ENCODE measurements around the gene RBMS3.
"Not testable (repeated sequence)": the region's sequence is repeated elsewhere in the genome, so short reads cannot be mapped to it uniquely, and the experiment has no call there.

RBMS3 gene

GRCh38 chr3:29493109-29493508 is 212.2 kb downstream of the RBMS3 start:
- DNase-seq = no peak

GRCh38 chr3:29494305-29495036 is 213.6 kb downstream of the RBMS3 start:
- no peak for DNase-seq

- DNase-seq = no peak
These were observed 216.4 kb downstream of the RBMS3 start for GRCh38 chr3:29497282-29497681.

- DNase-seq = no peak
These were observed 221.9 kb downstream of the RBMS3 start for GRCh38 chr3:29502771-29503170.

DNA sequence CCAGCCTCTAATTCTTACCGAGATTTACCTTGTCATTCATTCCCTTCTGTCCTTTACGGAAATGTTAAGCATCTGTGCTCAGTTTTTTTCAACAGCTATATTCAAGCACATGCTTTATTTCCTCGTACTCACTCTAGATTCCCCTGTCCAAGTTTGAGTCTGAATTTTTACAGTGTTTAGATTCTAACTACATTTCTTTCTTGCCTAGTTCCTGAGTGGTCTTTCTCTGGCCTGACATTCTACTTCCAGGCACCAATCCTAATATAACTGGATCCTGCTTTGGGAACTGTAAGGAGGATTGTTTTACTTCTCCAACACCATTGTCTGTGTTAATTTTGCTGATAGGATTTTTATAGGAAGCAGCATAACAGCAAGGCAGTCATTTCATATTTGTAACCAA is 222.4 kb downstream of the RBMS3 start:
- DNase-seq = no peak

GRCh38 chr3:29503958-29504357 is 223.1 kb downstream of the RBMS3 start:
- no peak for DNase-seq

GRCh38 chr3:29506502-29506901 is 225.6 kb downstream of the RBMS3 start:
- no peak for DNase-seq

GRCh38 chr3:29511701-29512100 is 230.8 kb downstream of the RBMS3 start:
- no peak for DNase-seq

- no peak for DNase-seq
These were observed 231.8 kb downstream of the RBMS3 start for GRCh38 chr3:29512641-29513040.

GRCh38 chr3:29513236-29513635 is 232.4 kb downstream of the RBMS3 start:
- no peak for DNase-seq

GRCh38 chr3:29514170-29514569 is 233.3 kb downstream of the RBMS3 start:
- no peak for DNase-seq

GRCh38 chr3:29514912-29515311 is 234.0 kb downstream of the RBMS3 start:
- no peak for DNase-seq

GRCh38 chr3:29515451-29515850 is 234.6 kb downstream of the RBMS3 start:
- DNase-seq = no peak

DNA sequence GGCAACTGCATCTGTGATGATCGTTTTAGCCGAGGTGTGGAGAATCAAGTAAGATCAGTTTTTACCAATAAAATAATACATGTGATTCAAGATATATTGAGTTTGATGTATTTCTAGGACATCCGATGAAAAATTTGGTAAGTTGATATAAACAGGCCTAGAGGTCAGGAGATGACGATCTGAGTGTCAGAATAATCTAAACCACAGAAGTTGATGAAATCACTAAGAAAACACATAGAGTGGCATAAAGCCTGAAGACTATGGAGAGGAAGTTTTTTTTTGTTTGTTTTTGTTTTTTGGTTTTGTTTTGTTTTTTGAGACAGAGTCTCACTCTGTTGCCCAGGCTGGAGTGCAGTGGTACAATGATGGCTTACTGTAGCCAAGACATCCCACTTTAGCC is 235.3 kb downstream of the RBMS3 start:
- DNase-seq = no peak

- DNase-seq = no peak
These were observed 239.9 kb downstream of the RBMS3 start for GRCh38 chr3:29520764-29521163.

DNA sequence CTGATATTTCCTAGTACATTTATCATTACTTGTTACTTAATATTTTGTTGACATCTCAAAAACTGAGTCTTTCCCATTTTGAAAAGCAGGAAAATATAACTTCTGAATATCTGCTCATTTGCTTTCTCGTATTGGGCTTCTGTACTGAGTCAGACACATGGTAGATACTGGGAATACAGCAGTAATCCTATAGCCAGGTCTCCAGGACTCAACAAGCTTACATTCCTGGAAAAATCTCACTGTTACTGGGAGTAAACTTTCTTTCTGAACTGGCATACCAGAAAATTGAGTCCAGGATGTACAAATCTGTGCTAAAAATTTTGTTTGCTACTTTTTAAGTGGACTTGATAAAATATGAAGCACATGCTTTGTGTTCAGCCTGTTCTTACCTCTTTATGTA is 240.4 kb downstream of the RBMS3 start:
- DNase-seq = no peak

DNA sequence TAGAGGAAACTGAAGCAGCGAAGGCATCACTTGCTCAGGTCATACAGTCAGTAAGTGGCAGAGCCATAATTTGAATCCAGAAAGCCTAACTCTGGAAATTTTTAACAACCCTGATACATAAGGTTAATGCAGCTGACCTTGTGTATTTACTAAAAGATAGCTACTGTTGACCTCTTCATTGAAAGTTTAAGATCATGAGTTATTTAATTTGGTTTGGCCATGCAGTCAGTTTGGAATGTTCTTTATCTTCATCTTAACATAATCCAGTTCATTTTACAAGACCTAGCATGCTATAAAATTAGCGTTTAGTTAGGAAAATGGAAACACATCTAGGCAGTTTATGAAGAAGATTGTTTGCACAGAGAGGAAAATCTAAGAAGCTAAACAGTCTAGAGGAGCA is 240.9 kb downstream of the RBMS3 start:
- no peak for DNase-seq

DNA sequence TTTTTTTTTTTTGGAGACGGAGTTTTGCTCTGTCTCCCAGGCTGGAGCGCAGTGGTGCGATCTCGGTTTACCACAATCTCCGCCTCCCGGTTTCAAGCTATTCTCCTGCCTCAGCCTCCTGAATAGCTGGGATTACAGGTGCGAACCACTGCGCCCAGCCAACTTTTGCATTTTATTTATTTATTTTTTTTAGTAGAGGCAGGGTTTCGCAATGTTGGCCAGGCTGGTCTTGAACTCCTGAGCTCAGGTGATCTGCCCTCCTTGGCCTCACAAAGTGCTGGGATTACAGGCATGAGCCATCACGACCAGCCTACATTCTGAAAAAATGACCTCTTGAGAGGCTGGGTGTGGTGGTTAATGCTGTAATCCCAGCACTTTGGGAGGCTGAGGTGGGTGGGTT is 243.6 kb downstream of the RBMS3 start:
- DNase-seq = not testable (repeated sequence)

DNA sequence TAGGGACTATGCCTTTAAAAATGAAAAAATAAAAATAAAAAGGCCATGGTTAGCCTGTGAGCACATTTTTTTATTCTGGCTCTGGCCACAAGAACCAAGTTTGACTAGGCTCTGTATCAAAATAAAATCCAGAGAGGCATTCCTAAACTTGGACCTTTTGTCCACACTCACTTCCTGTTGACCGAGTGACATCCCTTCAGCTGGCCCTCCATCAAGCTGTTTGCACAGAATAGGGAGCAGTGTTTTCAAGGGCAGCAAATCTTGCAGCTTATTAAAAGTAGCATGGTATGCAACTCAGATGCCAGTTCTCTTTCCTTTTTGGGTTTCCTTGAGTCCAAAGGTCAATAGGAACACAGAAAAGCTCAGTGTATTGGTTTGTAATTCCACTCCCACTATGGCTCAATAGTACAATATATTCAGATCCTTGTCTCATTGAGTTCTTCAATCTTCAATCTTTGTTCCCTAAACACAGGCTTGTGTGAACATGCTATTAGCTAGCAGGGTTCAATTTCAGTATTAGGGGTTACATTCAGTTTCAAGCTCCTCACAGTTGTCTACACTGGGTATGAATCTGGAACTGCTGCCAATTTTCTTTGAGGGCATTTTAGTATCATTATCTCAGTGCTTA is 244.5 kb downstream of the RBMS3 start:
- DNase-seq = no peak

GRCh38 chr3:29527246-29527645 is 246.4 kb downstream of the RBMS3 start:
- DNase-seq = no peak

- no peak for DNase-seq
These were observed 250.8 kb downstream of the RBMS3 start for GRCh38 chr3:29531644-29532043.

GRCh38 chr3:29532473-29532872 is 251.6 kb downstream of the RBMS3 start:
- no peak for DNase-seq

- no peak for DNase-seq
These were observed 253.1 kb downstream of the RBMS3 start for GRCh38 chr3:29534006-29534405.

- no peak for DNase-seq
These were observed 255.3 kb downstream of the RBMS3 start for GRCh38 chr3:29536016-29536758.

All from NCI-H446 treated with DMSO at 0.1 percent for 48 hours (cell line).